Endothelial cell of umbilical vein (primary cell): ENCODE data around the gene RARRES1.

ENCODE experiments used
- EZH2 ChIP-seq: IDR thresholded peaks from 2 replicates; pipeline ENCODE4 v1.6.1; 2012; ENCODE audit warnings: borderline replicate concordance, low read depth, mild to moderate bottlenecking, moderate library complexity, low read length, inconsistent platforms; ENCODE audit not compliant: severe bottlenecking
- FOS ChIP-seq: IDR thresholded peaks from 2 replicates; pipeline ENCODE4 v1.6.1; 2011; ENCODE audit warnings: mild to moderate bottlenecking, low read length, moderate library complexity, borderline replicate concordance; ENCODE audit not compliant: insufficient read depth
- GATA2 ChIP-seq: IDR thresholded peaks from 2 replicates; pipeline ENCODE4 v1.7.0; 2011; ENCODE audit warnings: low read depth, mild to moderate bottlenecking, moderate library complexity, mixed read lengths, low read length; ENCODE audit not compliant: insufficient read length, insufficient read depth
- MYC ChIP-seq: IDR thresholded peaks from one replicate; pipeline ENCODE4 v1.6.1; 2011; ENCODE audit warnings: mild to moderate bottlenecking, low read depth, low read length
- POLR2A ChIP-seq: IDR thresholded peaks from 2 replicates; pipeline ENCODE4 v1.6.1; 2012; ENCODE audit warnings: low read depth, mild to moderate bottlenecking, control low read depth, low read length
- POLR2AphosphoS5 ChIP-seq: IDR thresholded peaks from 2 replicates; pipeline ENCODE4 v1.6.1; 2012; ENCODE audit warnings: low read depth, mild to moderate bottlenecking, control low read depth, low read length, moderate library complexity; ENCODE audit not compliant: insufficient read depth
- TF ChIP-seq, protein P1 (sequence below), 2 donors: IDR thresholded peaks; 1 replicate in 1 of 2; 2 replicates in 1 of 2; pipeline ENCODE4 v1.5.1; 2011; ENCODE audit warnings: low read length in 2 of 2, mild to moderate bottlenecking in 2 of 2, moderate library complexity in 2 of 2, control low read depth in 1 of 2, inconsistent platforms in 1 of 2, low read depth in 1 of 2; ENCODE audit not compliant: insufficient read depth in 1 of 2; ENCODE audit errors: extremely low read depth in 1 of 2
- TF ChIP-seq, protein P2 (sequence below): IDR thresholded peaks from 2 replicates; pipeline ENCODE4 v1.6.1; 2011; ENCODE audit not compliant: insufficient read depth, insufficient read length

GRCh38 chr3:158769952-158770740 lies 37.9 kb upstream of the RARRES1 start:
- TF ChIP-seq EZH2 (no peak), POLR2A (no peak), POLR2AphosphoS5 (no peak), MYC (no peak), FOS (no peak), GATA2 (no peak)
- TF ChIP-seq, protein P1, sequence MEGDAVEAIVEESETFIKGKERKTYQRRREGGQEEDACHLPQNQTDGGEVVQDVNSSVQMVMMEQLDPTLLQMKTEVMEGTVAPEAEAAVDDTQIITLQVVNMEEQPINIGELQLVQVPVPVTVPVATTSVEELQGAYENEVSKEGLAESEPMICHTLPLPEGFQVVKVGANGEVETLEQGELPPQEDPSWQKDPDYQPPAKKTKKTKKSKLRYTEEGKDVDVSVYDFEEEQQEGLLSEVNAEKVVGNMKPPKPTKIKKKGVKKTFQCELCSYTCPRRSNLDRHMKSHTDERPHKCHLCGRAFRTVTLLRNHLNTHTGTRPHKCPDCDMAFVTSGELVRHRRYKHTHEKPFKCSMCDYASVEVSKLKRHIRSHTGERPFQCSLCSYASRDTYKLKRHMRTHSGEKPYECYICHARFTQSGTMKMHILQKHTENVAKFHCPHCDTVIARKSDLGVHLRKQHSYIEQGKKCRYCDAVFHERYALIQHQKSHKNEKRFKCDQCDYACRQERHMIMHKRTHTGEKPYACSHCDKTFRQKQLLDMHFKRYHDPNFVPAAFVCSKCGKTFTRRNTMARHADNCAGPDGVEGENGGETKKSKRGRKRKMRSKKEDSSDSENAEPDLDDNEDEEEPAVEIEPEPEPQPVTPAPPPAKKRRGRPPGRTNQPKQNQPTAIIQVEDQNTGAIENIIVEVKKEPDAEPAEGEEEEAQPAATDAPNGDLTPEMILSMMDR (IDR thresholded peaks at IDR 0.05; ENCODE audit: extremely low read depth in 1 of 2, insufficient read depth in 1 of 2, low read depth in 1 of 2, low read length in 2 of 2) = no peak
- TF ChIP-seq, protein P2, sequence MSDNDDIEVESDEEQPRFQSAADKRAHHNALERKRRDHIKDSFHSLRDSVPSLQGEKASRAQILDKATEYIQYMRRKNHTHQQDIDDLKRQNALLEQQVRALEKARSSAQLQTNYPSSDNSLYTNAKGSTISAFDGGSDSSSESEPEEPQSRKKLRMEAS = no peak
